K562 (cell line): Measurements from ENCODE around the gene NOL4L. TPM values are rescaled to one million over a fixed set of nuclear protein-coding genes. Genes with fewer than 3 reads are reported as not detected.
A peak's percentile ranks its signal among the peaks of the same experiment; 100 is the strongest.

ENCODE experiments used
- ATAC-seq: fragments of 200-7000 bp; cut with Tn5 transposase; 3 replicates; pipeline ENCODE4 v1.9.1; 2020; ENCODE audit warnings: moderate library complexity
- BruUV-seq: library from RNA; stranded (reverse); fragments of 400-500 nt; replicated peaks from 2 replicates; lab custom pipeline; 2021; lab: Mats Ljungman, UMichigan
- CTCF ChIA-PET: fragments of 300-600 bp; formaldehyde crosslinking; extraction: SDS; loops from one replicate; lab custom pipeline; 2021; ENCODE audit warnings: low intra/inter-chr PET ratio; lab: Yijun Ruan, JAX
- POLR2A ChIA-PET: fragments of 300-600, 350-650 bp; sonication (Branson Sonifier 250); formaldehyde crosslinking; extraction: SDS; loops from one replicate; lab custom pipeline; 2021; ENCODE audit warnings: antibody characterized with exemption, inconsistent platforms; lab: Yijun Ruan, JAX
- DNase-seq, 4 experiments: peaks; one replicate each; pipeline versions ENCODE4 v3.0.0 to v3.0.0-alpha.2; 2011 to 2018; ENCODE audit warnings: low spot score in 3 of 4, mixed read lengths in 3 of 4; ENCODE audit errors: extremely low read depth in 1 of 4
- FAIRE-seq: peaks from 2 replicates; lab custom pipeline; 2011; peaks lifted over from hg19 to GRCh38; lab: Jason Lieb, UNC
- H2AFZ ChIP-seq: 2 replicates; pipeline ENCODE4 v1.6.0; 2011; ENCODE audit warnings: low read depth, low read length, control low read depth, inconsistent platforms
- H3K27ac ChIP-seq: fragments of 200-600 bp; 3 replicates; pipeline ENCODE4 v1.8.0; 2011; ENCODE audit warnings: low read depth, mild to moderate bottlenecking, control low read depth, inconsistent platforms, low read length, moderate library complexity, mixed read lengths; ENCODE audit errors: extremely low read depth
- H3K27me3 ChIP-seq, 2 experiments: fragments of 300-600 bp in 1 of 2; 2 replicates in 1 of 2; 3 replicates in 1 of 2; pipeline versions ENCODE4 v1.6.0 to v1.8.0; 2011; ENCODE audit warnings: inconsistent platforms in 2 of 2, low read length in 2 of 2, mild to moderate bottlenecking in 1 of 2, mixed read lengths in 1 of 2, moderate library complexity in 1 of 2; ENCODE audit not compliant: control insufficient read depth in 2 of 2, insufficient read depth in 2 of 2
- H3K36me3 ChIP-seq: fragments of 300-600 bp; 3 replicates; pipeline ENCODE4 v1.8.0; 2011; ENCODE audit warnings: mild to moderate bottlenecking, low read length, inconsistent platforms; ENCODE audit not compliant: control insufficient read depth, insufficient read depth
- H3K4me1 ChIP-seq, 2 experiments: fragments of 200-600 bp in 1 of 2; replicated peaks in 1 of 2; 2 replicates in 1 of 2; 3 replicates in 1 of 2; pipeline versions ENCODE4 v1.5.1 to v1.8.0; 2011; ENCODE audit warnings: inconsistent platforms in 2 of 2, low read length in 2 of 2, mild to moderate bottlenecking in 1 of 2, mixed read lengths in 1 of 2, moderate library complexity in 1 of 2; ENCODE audit not compliant: control insufficient read depth in 2 of 2, insufficient read depth in 2 of 2
- H3K4me2 ChIP-seq: 2 replicates; pipeline ENCODE4 v1.6.1; 2011; ENCODE audit warnings: low read length, control low read depth, inconsistent platforms, mixed read lengths; ENCODE audit not compliant: insufficient read depth
- H3K4me3 ChIP-seq: fragments of 200-600 bp; sonication (generic), shearing (Covaris generic); 2 replicates; pipeline ENCODE4 v1.5.1; 2016; ENCODE audit warnings: control low read depth, inconsistent platforms
- H3K79me2 ChIP-seq: fragments of 200-600 bp; 3 replicates; pipeline ENCODE4 v1.8.0; 2011; ENCODE audit warnings: low read length, inconsistent platforms; ENCODE audit not compliant: control insufficient read depth, insufficient read depth
- H3K9ac ChIP-seq, 2 experiments: 2 replicates each; pipeline versions ENCODE4 v1.6.0 to v1.6.1; 2011; ENCODE audit warnings: low read depth in 2 of 2, low read length in 2 of 2, control low read depth in 1 of 2, inconsistent platforms in 1 of 2, mild to moderate bottlenecking in 1 of 2, mixed read lengths in 1 of 2; ENCODE audit not compliant: insufficient read depth in 1 of 2
- H3K9me1 ChIP-seq: one replicate; pipeline ENCODE4 v1.6.0; 2011; ENCODE audit warnings: inconsistent platforms, mild to moderate bottlenecking, low read length, moderate library complexity; ENCODE audit not compliant: control insufficient read depth, insufficient read depth
- H3K9me3 ChIP-seq: replicated peaks from 2 replicates; pipeline ENCODE4 v1.5.1; 2011; ENCODE audit warnings: low read depth, low read length, inconsistent platforms; ENCODE audit not compliant: control insufficient read depth, insufficient read depth
- H4K20me1 ChIP-seq: replicated peaks from 2 replicates; pipeline ENCODE4 v1.6.1; 2011; ENCODE audit warnings: low read length, inconsistent platforms, mixed read lengths; ENCODE audit not compliant: control insufficient read depth, insufficient read depth
- ELF4 ChIP-seq: fragments of 450-650 bp; formaldehyde crosslinking; IDR thresholded peaks from 2 replicates; pipeline ENCODE4 v1.4.0; 2022; ENCODE audit warnings: missing genetic modification characterization
- MAX ChIP-seq: sonication (generic); formaldehyde crosslinking; IDR thresholded peaks from 2 replicates; pipeline ENCODE4 v1.9.0; 2022; ENCODE audit warnings: mild to moderate bottlenecking, missing genetic modification reagents
- NFXL1 ChIP-seq: fragments of 450-650 bp; formaldehyde crosslinking; IDR thresholded peaks from 2 replicates; pipeline ENCODE4 v1.4.0; 2021; ENCODE audit warnings: mild to moderate bottlenecking
- RBFOX2 ChIP-seq: fragments of 200-400 bp; formaldehyde crosslinking; IDR thresholded peaks from 2 replicates; pipeline ENCODE4 v1.6.1; 2017; ENCODE audit warnings: low read depth, mild to moderate bottlenecking, low read length, moderate library complexity
- SAP30 ChIP-seq: fragments of 200-600 bp; sonication (generic); IDR thresholded peaks from 2 replicates; pipeline ENCODE4 v1.6.1; 2012; ENCODE audit warnings: borderline replicate concordance, low read depth, mild to moderate bottlenecking, moderate library complexity, low read length, control low read depth, inconsistent platforms; ENCODE audit not compliant: insufficient read depth, poor library complexity, severe bottlenecking
- STAT5B ChIP-seq: fragments of 250-450 bp; sonication (Bioruptor Pico); IDR thresholded peaks from 2 replicates; pipeline ENCODE4 v1.8.0; 2021; ENCODE audit warnings: mild to moderate bottlenecking, inconsistent platforms
- ZBTB12 ChIP-seq: fragments of 250-450 bp; sonication (Bioruptor Pico); IDR thresholded peaks from 2 replicates; pipeline ENCODE4 v1.4.0; 2020
- WGBS: fragments of 100-300 bp; shearing (Covaris generic); methylation state at CpG from one replicate; pipeline ENCODE4 v1.1.6; 2016; ENCODE audit warnings: low coverage, mixed read lengths; ENCODE audit not compliant: insufficient coverage; ENCODE audit errors: missing lambda C conversion rate; 5-methylcytosine and 5-hydroxymethylcytosine counted together
- in situ Hi-C: fragments of 300-500 bp; cut with MboI; formaldehyde crosslinking; loops from 4 replicates; pipeline ENCODE4 v1.15.0; 2018; ENCODE audit warnings: inconsistent platforms, mixed read lengths
- intact Hi-C: fragments of 100-400 bp; cut with micrococcal nuclease; formaldehyde crosslinking; loops from 2 replicates; pipeline ENCODE4 v1.14.2; 2022
- polyA plus RNA-seq, 8 experiments: library from polyadenylated mRNA; depleted of rRNA in 4 of 8; stranded (reverse) in 5 of 8; unstranded in 3 of 8; fragments of >200 nt; fragmentation: Nextera tagmentation in 2 of 8; fragmentation: Illumina TruSeq in 1 of 8; extraction: Ambion mirVana in 2 of 8; extraction: Trizol in 1 of 8; gene quantifications; 2 replicates each; pipeline versions ENCODE4 v1.2.1 to v1.2.3, GENCODE V29; 2011 to 2014; ENCODE audit warnings: inconsistent platforms in 1 of 8, missing spikeins in 1 of 8
- total RNA-seq, 7 experiments: library from RNA; depleted of rRNA in 6 of 7; stranded (reverse); fragments of >200 nt in 6 of 7; fragmentation: Illumina TruSeq in 2 of 7; extraction: Trizol in 2 of 7; gene quantifications; 2 replicates each; pipeline versions ENCODE4 v1.2.1 to v1.2.3, GENCODE V29; 2011 to 2021; ENCODE audit warnings: low replicate concordance in 1 of 7

The NOL4L gene
- total and polyA plus RNA-seq, 9 of the 15 experiments (the other 6 are each of a cell fraction or from before 2014, with no cell fraction given), result 5.1 to 36.2 (median 13.6) TPM

GRCh38 chr20:32473231-32474008 lies 111.7 kb downstream of the NOL4L start (continued):
- no peak for TF ChIP-seq ELF4 (CRISPR knock-in tag)
- TF ChIP-seq ZBTB12 (CRISPR knock-in tag), result no peak
- TF ChIP-seq SAP30, result peak; percentile 31
- TF ChIP-seq, all 486 proteins: peak for 13

- ChIA-PET POLR2A (interaction anchor here (0.6 kb wide), 1 partner anchor 16 kb away, joined by 4 read pairs; no protein-coding TSS in a partner anchor), CTCF (no interaction called here)
- no peaks in the 10 kb centered on the region for H3K9me1 ChIP-seq
- intact Hi-C loops, result no loop called here
- FAIRE-seq, result peak; percentile 65
- H3K27ac ChIP-seq, result peak overlapping the region; percentile 83; the same call in 1 of the 3 replicates
- H3K4me2 ChIP-seq, result peak overlapping the region; percentile 83; the same call in 1 of the 2 replicates
- no peak overlapping the region for H2AFZ ChIP-seq
- peak overlapping the region in 1 of 2 experiments; percentile 91; a peak in 2 of 4 replicates for H3K9ac ChIP-seq
- peaks cover 59% of the 10 kb centered on the region; the same call in 2 of the 3 replicates for H3K36me3 ChIP-seq
- H3K27me3 ChIP-seq, result no peaks in the 10 kb centered on the region
- no peak for DNase-seq
- in situ Hi-C loops, result no loop called here
- WGBS, result 91% methylated on average over 6 of the region's 6 CpGs
- no TSS peak for BruUV-seq
- no peak for ATAC-seq
- H3K4me1 ChIP-seq, result peaks cover 41 to 84% of the 10 kb centered on the region in 2 experiments
- no peaks in the 10 kb centered on the region for H3K9me3 ChIP-seq
- TF ChIP-seq RBFOX2 (0 out of 2 replicates have a peak, but pooled peaks have one; percentile 6), MAX (peak; percentile 4; the same call in 1 of the 2 replicates), NFXL1 (no peak), STAT5B (no peak)
- H3K4me3 ChIP-seq, result peak overlapping the region; percentile 43; the same call in 1 of the 2 replicates
- H3K79me2 ChIP-seq, result peaks cover 86% of the 10 kb centered on the region
- peaks cover 6% of the 10 kb centered on the region for H4K20me1 ChIP-seq
Observed at GRCh38 chr20:32472581-32473207, 112.4 kb downstream of the NOL4L start.
